Measurements from ENCODE around the gene CDHR3.

DNA sequence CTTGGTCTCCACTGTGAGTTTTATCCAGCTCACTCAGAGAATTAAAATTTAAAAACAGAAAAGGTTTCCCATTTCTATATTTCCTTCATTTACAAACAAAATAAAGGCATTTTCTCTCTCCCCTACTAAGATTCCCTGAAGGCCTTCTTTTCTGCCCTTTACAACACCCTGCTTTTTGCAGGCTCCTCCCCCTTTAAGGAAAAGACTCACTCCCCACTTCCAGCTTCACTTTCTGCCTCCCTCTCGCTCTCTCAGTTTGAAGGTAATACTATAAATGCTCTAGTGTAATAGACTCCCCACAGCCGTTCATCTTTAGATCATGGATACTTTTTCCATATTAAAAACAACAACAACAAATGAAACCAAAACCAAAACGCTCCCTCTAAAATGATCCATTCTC is 53.3 kb downstream of the CDHR3 start:
- TF ChIP-seq EP300 (IDR thresholded peaks at IDR 0.05; ENCODE audit: borderline replicate concordance in 1 of 2, control insufficient read depth in 1 of 2, low read depth in 2 of 2, low read length in 2 of 2) (no peak), ASH2L (IDR thresholded peaks at IDR 0.05; ENCODE audit: borderline replicate concordance, low read depth) (no peak), JUND (IDR thresholded peaks at IDR 0.05; ENCODE audit: low read depth, low read length) (no peak), NRF1 (conservative IDR thresholded peaks at IDR 0.05; ENCODE audit: low read depth, low read length) (no peak), TCF12 (IDR thresholded peaks at IDR 0.05; ENCODE audit: low read depth, low read length) (no peak), POLR2A (IDR thresholded peaks at IDR 0.05; ENCODE audit: low read depth, low read length) (no peak), JUNB (IDR thresholded peaks at IDR 0.05) (no peak)
- TF ChIP-seq, protein P1, sequence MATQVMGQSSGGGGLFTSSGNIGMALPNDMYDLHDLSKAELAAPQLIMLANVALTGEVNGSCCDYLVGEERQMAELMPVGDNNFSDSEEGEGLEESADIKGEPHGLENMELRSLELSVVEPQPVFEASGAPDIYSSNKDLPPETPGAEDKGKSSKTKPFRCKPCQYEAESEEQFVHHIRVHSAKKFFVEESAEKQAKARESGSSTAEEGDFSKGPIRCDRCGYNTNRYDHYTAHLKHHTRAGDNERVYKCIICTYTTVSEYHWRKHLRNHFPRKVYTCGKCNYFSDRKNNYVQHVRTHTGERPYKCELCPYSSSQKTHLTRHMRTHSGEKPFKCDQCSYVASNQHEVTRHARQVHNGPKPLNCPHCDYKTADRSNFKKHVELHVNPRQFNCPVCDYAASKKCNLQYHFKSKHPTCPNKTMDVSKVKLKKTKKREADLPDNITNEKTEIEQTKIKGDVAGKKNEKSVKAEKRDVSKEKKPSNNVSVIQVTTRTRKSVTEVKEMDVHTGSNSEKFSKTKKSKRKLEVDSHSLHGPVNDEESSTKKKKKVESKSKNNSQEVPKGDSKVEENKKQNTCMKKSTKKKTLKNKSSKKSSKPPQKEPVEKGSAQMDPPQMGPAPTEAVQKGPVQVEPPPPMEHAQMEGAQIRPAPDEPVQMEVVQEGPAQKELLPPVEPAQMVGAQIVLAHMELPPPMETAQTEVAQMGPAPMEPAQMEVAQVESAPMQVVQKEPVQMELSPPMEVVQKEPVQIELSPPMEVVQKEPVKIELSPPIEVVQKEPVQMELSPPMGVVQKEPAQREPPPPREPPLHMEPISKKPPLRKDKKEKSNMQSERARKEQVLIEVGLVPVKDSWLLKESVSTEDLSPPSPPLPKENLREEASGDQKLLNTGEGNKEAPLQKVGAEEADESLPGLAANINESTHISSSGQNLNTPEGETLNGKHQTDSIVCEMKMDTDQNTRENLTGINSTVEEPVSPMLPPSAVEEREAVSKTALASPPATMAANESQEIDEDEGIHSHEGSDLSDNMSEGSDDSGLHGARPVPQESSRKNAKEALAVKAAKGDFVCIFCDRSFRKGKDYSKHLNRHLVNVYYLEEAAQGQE (IDR thresholded peaks at IDR 0.05; ENCODE audit: low read depth, low read length): no peak

All from GM12878 (cell line).